GM18505 (cell line): ENCODE results near the gene CCT7.

Experiments
- ATAC-seq: cut with Tn5 transposase; IDR thresholded peaks from one replicate; pipeline ENCODE4 v1.9.1; 2021; ENCODE audit not compliant: unreplicated experiment
- POLR2A ChIP-seq: IDR thresholded peaks from 4 replicates; pipeline ENCODE4 v1.6.1; 2011; ENCODE audit warnings: borderline replicate concordance; ENCODE audit not compliant: insufficient read depth, insufficient read length; ENCODE audit errors: extremely low read depth

Gene CCT7

GRCh38 chr2:73235315-73236028 lies 1.4 kb downstream of the CCT7 start:
- TF ChIP-seq POLR2A = no peak
- no peak for ATAC-seq

- TF ChIP-seq POLR2A = no peak
- ATAC-seq = no peak
These were observed 3.1 kb downstream of the CCT7 start for GRCh38 chr2:73237168-73237567.

- ATAC-seq = no peak
These were observed 4.0 kb downstream of the CCT7 start for GRCh38 chr2:73238149-73238548.

GRCh38 chr2:73238976-73239375 lies 4.9 kb downstream of the CCT7 start:
- TF ChIP-seq POLR2A = no peak
- no peak for ATAC-seq

More at GRCh38 chr2:73238149-73238548, 4.0 kb downstream of the CCT7 start:
- no peak for TF ChIP-seq POLR2A

- ATAC-seq = no peak
- no peak for TF ChIP-seq POLR2A
These were observed 5.7 kb downstream of the CCT7 start for GRCh38 chr2:73239776-73240175.

GRCh38 chr2:73243884-73244570 lies 9.9 kb downstream of the CCT7 start:
- no peak for ATAC-seq
- TF ChIP-seq POLR2A = no peak

GRCh38 chr2:73244580-73244979 lies 10.5 kb downstream of the CCT7 start:
- no peak for ATAC-seq

GRCh38 chr2:73246850-73247249 lies 12.7 kb downstream of the CCT7 start:
- no peak for ATAC-seq
- TF ChIP-seq POLR2A = no peak

More at GRCh38 chr2:73244580-73244979, 10.5 kb downstream of the CCT7 start:
- TF ChIP-seq POLR2A = no peak

GRCh38 chr2:73249636-73250035 lies 15.5 kb downstream of the CCT7 start:
- TF ChIP-seq POLR2A = no peak
- no peak for ATAC-seq

GRCh38 chr2:73250872-73251846 lies 17.1 kb downstream of the CCT7 start:
- TF ChIP-seq POLR2A = no peak
- ATAC-seq = no peak

- ATAC-seq = no peak
- no peak for TF ChIP-seq POLR2A
These were observed 18.3 kb downstream of the CCT7 start for GRCh38 chr2:73252238-73253027.

- no peak for TF ChIP-seq POLR2A
- ATAC-seq = no peak
These were observed 19.3 kb downstream of the CCT7 start for GRCh38 chr2:73253400-73253799.
